Kasumi-1 (cell line): ENCODE results near the gene UGT1A3.
"Not testable (repeated sequence)": the region's sequence is repeated elsewhere in the genome, so short reads cannot be mapped to it uniquely, and the experiment has no call there.

Experiments used
- DNase-seq, 2 experiments: peaks; one replicate each; lab custom pipeline; 2025; lab: John Stamatoyannopoulos, UW

Gene UGT1A3

DNA sequence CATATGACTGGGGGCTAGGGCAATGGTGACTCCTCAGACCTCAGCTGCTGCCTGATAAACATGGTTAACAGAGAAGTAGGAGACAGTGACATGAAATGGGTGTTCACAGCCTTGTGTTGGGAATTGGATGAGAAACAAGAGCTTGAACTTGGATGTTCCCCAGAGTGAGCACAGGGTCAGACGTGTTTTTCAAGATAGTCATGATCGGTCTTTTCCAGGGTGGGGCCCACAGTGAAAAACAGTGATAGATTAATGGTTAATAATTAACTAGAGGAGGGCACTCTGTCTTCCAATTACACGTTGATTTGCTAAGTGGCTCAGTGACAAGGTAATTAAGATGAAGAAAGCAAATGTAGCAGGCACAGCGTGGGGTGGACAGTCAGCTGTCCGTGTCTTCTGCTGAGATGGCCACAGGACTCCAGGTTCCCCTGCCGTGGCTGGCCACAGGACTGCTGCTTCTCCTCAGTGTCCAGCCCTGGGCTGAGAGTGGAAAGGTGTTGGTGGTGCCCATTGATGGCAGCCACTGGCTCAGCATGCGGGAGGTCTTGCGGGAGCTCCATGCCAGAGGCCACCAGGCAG is at the start of gene UGT1A3:
Gene UGT1A3 (plus strand): TSS at position 320 of the 579 bp plus-strand sequence. CDS start 85 bp downstream, at position 405.
- no peak for DNase-seq

DNA sequence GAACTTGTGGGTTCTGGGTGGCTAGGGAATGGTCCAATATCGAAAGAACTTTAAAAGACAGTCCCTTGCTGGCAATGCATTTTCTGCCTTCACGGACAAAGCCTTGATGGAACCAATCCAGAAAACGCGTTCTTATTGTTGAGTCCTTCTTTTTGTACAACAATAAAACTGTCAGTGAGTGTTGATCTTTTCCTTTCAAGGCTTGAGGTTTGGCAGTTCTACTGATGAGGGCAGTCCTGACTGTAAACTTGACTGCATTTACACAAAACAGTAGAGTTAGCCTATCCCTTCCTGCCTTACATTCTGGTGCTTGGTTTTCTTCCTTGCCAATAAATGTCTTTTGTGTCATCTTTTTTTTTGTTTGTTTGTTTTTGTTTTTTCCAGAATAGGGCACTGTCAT is 49.6 kb upstream of the UGT1A3 start:
- DNase-seq, result no peak

DNA sequence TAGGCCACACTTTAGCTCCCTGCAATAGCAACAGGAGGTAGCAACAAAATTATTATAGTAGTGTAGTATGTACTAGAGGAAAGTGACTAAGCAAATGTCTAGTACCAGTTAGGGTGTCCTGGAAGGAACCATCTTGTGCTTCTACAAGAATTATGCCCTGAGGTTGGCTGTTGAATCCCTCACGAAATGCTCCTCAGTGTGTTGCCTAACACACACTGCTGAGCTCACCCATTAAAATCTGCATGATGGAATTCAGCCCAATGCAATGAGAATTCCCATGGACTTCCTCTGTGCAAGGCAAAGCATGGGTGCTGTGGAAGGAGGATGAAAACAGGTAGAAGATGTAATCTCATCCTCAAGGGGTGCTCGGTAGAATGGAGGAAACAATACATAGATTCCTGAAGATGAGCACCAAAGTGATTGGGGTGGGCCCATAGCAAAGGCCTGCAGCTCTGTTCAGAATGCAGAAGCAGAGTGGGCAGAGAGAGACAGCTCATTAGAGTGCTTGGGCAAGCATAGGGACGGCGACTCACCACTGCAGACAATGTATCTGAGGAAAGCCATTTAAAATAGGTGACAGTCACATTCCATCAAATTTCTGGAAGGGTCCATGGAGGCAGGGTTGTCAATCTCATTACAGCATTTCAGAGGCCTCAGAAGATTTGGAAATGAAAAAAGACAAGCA is 48.3 kb upstream of the UGT1A3 start:
- no peak for DNase-seq

DNA sequence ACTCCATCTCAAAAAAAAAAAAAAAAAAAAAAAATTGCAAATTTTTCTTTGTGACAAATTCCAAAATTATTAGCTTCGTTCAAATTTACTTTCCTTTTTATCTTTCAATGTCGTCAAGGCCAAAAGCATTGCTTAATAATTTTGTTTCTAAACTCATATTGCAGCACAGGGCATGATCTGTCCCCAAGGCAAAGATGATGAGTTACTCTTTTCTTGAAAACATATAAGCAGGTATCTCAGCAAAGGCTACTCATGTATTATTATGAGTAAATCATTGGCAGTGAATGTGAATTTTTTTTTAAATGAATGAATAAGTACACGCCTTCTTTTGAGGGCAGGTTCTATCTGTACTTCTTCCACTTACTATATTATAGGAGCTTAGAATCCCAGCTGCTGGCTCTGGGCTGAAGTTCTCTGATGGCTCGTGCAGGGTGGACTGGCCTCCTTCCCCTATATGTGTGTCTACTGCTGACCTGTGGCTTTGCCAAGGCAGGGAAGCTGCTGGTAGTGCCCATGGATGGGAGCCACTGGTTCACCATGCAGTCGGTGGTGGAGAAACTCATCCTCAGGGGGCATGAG is 47.2 kb upstream of the UGT1A3 start, which contains the start of gene UGT1A7:
Gene UGT1A7 (plus strand): TSS at position 381 of the 579 bp plus-strand sequence. CDS start 37 bp downstream, at position 418.
- DNase-seq, result no peak

DNA sequence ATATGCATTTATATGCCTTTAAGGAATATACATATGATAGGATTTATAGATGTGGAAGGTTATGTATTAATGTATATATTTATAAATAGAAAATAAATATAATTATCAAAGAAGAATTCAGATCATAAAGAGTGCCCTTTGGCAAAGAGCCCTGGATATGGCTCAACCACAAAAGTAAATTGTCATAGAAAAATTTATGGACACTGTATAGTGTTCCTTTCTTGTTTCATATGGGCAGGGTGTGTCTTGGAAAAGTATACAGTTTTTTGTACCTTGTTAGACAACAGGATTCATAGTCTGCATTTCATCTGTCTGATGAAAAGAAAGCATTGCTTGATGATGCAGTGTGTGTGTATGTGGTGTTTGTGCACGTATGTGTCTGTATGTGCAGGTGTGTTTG is 44.2 kb upstream of the UGT1A3 start:
- DNase-seq, result no peak

DNA sequence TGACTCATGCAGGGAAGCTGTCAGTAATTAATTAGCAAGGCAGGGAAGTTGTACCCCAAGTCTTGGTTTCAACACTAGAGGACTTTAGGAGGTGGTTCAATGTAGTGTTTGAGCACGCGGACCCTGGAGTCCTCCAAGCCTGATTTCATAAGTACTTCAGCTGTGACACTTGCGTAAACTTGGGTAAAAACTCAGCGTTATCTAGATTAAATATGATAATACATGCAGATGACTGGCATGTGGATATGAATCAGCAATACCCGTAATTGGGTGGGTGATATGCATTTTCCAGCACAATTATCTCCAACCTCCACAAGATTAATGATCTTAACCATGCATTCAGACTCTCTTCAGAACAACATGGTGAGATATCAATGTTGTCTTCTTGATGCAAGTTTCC is 41.9 kb upstream of the UGT1A3 start:
- DNase-seq, result no peak

DNA sequence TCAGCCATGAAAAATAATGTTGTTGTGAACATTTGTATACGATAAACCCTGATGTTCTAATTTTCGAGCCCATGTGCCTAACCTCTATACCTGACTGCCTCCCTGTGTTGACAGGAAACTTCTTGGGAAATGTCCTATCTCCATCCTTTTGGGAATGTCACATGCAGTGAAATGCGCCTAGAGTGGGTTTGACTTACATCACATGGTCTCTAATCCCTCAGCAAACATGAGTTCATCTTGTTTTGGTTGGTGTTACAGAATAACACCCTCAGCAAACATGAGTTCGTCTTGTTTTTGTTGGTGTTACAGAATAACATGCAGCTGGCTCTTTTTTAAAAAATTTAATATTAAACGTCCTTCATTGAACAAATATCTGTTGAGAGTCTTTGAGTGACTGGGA is 40.5 kb upstream of the UGT1A3 start:
- no peak for DNase-seq

DNA sequence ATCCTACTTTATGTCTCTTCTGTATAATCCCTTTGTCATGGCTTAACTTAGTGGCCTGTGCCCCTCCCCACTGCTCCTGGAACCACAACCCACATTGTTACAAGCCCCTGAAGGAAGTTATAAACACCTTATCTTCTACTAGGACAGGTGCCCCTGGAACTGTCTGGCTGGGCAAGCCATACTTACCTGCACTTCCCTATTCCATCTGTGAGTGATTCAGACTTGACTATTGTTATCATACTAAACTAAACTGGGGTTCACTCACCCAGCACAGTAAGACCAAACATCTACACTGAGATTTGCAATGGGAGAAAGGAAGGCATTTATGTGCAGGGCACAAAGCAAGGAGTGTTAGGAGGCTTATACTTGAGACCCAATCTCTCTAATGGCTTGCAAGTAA is 39.8 kb upstream of the UGT1A3 start:
- DNase-seq, result no peak

DNA sequence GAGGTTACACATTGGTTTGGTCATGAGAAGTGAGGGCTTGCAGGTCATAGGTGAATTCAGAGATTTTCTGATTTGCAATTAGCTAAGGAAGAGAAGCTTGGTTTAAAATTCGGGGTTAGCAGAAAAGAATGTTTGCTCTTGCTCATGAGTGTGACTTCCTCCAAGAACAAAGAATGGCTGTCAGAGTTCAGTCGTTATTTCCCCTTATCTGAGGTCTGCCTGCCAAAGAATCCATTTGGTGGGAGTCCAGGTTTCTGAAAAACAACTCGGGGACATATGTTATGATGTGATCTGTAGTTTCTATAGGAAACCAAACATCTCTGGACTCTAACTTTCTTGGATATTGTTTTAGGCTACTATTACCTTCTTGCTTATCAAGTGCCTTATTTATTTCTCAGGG is 39.3 kb upstream of the UGT1A3 start:
- no peak for DNase-seq

DNA sequence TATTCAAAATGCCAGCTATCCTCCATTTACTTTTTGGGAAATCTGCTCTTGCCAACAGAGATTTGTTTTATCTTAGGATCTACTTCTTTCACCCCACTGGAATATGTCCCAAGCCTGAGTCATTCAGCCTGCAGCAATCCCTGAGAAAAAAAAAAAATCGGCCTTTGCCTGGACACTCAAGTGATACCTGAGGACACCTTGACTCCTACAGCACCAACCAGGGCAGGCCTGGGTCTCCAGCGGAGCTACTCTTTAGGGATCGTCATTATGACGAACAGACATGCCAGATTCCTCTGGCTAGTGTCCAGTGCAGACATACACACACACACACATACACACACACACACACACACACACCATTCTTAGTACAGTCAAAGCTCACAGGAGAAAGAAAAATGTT is 38.4 kb upstream of the UGT1A3 start:
- DNase-seq, result no peak

DNA sequence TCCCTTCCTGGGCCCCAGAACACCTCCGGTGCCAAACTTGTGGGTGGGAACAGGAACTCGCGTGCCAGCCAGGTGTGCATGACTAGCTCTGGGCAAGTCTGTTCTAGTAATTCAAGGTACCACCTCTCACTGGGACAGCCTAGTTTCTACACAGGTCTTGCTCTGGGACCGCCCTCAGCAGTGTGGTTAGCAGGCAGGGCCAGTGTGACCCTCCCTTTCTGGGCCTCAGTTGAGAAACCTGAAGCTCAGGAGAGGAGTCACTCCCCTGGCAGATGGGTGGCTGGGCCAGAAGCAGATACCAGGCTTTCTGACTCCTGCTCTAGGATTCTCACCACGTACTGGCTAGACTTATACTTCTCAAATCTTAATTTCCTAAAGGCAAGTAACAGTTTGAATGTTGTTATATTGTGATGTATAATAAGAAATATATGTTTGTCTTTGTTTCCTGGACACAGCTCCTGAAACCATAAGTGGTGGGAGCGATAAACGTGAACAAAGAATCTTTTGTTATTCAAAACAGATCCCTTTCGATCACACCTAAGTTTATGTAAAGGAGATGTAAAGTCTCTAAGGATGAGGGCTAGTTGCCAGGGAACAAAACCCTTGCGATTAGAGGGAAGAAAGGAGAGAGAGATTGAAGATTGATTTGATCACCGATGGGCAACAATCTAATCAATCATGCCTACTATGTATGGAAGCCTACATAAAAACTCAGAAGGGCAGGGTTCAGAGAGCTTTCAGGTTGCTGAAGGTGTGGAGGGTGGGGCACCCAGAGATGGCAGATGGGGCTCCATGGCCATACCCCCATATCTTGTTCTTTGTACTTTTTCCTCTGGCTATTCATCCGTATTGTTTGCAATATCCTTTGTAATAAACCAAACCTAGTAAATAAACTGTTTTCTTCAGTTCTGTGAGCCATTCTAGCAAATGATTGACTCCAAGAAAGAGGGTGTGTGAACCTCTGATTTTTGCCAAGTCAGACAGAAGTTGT is 37.1 kb upstream of the UGT1A3 start:
- no peak for DNase-seq

DNA sequence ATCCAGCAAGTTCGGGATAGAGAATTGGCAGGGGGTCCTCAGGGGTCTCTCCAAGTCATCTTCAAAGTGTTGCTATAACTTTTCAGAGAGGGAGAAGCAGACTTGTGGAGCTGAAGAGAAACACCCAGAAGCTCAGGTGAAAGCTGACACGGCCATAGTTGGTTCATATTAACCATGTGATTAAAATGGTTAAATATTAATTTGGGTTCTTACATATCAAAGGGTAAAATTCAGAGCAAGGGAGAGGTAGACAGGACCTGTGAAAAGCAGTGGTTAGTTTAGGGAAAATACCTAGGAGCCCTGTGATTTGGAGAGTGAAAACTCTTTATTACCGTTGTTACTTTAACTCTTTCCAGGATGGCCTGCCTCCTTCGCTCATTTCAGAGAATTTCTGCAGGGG is 36.2 kb upstream of the UGT1A3 start, which contains the start of gene UGT1A6:
Gene UGT1A6 (plus strand): TSS at position 243 of the 400 bp plus-strand sequence. CDS start 115 bp downstream, at position 358.
- DNase-seq, result no peak

DNA sequence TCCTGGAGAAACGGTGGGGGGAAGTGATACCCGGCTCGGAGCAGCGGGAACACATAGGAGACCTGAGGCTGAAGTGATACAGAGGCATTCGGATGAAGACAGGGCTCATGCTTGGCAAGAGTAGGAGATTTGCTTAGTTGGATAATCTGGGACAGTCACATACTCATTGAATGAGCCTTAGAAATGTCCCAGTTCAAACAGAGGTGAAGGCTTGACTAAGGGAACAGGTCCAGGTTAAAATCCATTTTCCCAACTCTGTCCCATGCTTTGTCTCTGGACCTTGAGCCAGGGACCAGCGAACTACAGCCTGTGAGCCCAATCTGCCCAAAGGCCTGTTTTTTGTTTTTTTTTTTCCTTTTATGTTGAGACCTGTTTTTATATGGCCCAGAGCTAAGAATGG is 34.9 kb upstream of the UGT1A3 start:
- no peak for DNase-seq

DNA sequence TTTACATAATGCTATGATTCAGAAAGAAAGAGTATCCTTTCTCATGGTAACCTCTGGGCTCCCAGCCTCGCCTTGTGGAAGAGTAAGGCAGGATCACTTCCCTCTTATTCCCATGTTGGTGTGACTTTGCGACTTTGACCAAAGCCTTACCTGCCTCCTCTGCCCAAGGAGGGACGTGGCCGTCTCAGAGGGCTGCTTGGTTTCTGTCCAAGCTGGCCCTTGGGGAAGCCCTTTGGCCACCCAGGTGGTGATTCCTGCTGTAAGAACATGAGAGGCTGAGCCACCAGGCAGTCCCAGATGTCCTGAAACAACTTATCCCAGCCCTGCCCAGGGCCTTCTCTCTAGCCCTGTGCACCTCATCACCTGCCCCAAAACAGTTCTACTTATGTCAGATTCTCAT is 30.1 kb upstream of the UGT1A3 start:
- DNase-seq, result no peak

DNA sequence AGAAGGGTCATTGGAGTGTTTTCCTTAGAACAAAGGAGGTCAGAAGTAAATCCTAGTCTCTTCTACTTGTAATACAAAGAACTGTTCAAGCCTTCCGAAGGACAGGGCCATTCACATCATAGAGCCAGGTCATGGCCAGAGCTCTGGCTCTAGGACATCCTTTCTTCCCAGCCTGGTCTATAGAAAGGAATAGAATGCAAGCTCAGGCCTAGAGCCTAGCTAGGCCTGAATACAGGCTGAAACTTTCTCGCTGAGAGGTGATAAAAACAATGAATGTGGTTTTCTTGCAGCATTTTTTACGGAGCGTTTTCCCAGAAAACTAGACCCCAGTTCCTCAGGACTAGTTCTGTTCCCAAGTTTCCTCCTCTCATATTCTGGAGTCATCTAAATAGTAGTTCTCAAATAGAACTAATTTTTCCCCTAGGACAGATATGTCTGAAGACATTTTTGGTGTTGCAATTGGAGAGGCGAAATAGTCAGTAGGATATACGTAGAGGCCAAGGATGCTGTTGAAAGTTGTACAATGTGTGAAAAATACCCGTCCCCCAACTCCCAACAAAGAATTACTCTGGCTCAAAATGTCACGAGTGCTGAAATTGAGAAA is 29.3 kb upstream of the UGT1A3 start:
- DNase-seq, result no peak

DNA sequence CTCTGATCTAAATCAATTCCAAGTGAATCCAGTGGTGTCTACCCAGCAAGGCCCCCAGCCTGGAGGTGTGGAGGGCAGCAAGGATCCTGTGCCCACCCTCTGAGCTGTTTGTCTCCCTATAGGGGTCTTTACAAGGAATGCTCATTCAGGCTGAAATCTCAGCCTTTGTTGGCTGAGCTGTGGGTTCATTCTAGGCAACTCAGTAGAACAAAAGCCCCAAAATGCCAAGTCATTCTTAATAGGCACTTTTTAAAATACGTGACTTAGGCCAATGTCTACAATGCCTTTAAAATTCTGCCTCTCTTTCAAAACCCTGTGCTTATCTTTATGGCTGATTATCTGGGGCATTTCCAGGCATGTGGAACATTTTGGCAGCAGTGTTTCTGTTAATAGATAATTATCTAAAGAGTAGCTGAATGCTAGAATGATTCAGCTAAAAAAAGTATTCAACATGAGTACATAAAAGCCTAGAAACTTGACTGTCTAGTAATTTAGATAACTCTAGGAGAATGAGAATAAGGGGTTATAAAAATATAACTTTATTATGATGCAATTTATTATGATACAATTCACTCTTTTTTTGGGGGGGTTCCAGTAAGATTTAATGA is 28.7 kb upstream of the UGT1A3 start:
- DNase-seq, result no peak

DNA sequence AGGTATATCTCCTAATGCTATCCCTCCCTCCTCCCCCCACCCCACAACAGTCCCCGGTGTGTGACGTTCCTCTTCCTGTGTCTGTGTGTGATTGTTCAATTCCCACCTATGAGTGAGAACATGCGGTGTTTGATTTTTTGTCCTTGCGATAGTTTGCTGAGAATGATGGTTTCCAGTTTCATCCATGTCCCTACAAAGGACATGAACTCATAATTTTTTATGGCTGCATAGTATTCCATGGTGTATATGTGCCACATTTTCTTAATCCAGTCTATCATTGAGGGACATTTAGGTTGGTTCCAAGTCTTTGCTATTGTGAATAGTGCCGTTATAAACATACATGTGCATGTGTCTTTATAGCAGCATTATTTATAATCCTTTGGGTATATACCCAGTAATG is 28.0 kb upstream of the UGT1A3 start:
- not testable (repeated sequence) for DNase-seq

DNA sequence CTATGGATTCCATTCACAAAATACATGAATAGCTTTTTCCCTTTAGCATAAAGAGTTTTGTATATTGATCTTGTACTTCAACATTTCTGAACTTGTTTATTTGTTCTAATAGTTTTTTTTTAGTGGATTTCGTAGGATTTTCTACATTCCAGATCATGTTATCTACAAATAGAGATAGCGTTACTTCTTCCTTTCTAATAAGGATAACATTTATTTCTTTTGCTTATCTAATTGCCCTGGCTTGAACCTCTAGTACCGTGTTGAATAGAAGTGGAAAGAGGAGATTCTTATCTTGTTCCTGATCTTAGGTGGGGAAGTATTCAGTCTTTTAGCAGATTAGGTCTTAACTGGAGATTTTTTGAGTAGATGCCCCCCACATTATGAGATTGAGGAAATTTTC is 26.6 kb upstream of the UGT1A3 start:
- DNase-seq, result no peak

DNA sequence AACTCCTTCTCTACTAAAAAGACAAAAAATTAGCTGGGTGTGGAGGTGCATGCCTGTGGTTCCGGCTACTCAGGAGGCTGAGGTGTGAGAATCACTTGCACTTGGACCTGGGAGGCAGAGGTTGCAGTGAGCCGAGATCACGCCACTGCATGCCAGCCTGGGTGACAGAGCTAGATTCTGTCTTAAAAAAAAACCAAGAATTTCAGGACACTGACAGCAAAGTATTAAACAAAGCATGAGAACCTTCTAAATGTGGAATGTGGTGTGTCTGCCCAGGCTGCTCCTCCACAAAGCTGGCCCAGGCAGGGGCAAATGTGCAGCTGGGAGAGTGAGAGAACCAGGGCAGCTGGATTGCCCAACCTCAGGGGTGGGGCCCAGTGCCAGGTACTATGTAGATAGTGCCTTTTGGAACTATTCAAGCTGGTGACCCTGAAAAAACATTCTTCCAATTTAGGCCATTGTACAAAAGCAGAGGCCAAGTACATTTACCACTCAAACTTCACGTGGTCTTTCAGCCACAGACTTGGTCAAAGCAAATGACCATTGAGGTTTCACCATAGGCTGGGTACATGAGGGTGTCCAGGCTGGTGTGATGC is 22.8 kb upstream of the UGT1A3 start:
- DNase-seq, result no peak

DNA sequence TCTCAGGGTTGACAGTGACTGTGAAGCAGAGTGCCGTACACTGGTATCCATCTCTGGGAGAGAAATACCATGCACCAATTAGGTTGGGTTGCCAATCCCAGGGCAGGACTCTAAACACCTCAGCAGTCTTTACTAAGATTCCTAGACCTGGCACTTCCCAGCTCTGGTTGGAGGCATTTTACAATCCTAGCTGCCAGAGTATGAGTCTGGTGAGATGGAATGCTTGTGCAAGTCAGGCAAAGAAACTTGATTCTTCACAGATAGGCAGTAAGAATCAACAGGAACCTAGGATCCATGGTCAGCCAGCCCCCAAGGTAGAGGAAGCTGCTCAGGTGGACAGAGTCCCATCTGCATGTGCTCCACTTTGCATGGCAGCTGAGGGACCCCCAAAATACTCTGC is 22.1 kb upstream of the UGT1A3 start:
- DNase-seq, result no peak
